Hepatocyte (in vitro differentiated cells): ENCODE measurements around the gene ST3GAL4.

Experiments
- CTCF ChIP-seq: fragments of 200-600 bp; sonication (generic); IDR thresholded peaks from 2 replicates; pipeline ENCODE4 v1.5.1; 2016; ENCODE audit warnings: antibody characterized with exemption, mild to moderate bottlenecking; ENCODE audit not compliant: poor library complexity
- EZH2 ChIP-seq: fragments of 200-600 bp; sonication (generic); IDR thresholded peaks from 2 replicates; pipeline ENCODE4 v1.6.1; 2016; ENCODE audit warnings: antibody characterized with exemption, mild to moderate bottlenecking, borderline replicate concordance
- EZH2phosphoT487 ChIP-seq: fragments of 200-600 bp; sonication (generic); IDR thresholded peaks from one replicate; pipeline ENCODE4 v1.6.1; 2018; ENCODE audit warnings: antibody characterized with exemption, mild to moderate bottlenecking, low read depth, moderate library complexity; ENCODE audit not compliant: unreplicated experiment, severe bottlenecking

DNA sequence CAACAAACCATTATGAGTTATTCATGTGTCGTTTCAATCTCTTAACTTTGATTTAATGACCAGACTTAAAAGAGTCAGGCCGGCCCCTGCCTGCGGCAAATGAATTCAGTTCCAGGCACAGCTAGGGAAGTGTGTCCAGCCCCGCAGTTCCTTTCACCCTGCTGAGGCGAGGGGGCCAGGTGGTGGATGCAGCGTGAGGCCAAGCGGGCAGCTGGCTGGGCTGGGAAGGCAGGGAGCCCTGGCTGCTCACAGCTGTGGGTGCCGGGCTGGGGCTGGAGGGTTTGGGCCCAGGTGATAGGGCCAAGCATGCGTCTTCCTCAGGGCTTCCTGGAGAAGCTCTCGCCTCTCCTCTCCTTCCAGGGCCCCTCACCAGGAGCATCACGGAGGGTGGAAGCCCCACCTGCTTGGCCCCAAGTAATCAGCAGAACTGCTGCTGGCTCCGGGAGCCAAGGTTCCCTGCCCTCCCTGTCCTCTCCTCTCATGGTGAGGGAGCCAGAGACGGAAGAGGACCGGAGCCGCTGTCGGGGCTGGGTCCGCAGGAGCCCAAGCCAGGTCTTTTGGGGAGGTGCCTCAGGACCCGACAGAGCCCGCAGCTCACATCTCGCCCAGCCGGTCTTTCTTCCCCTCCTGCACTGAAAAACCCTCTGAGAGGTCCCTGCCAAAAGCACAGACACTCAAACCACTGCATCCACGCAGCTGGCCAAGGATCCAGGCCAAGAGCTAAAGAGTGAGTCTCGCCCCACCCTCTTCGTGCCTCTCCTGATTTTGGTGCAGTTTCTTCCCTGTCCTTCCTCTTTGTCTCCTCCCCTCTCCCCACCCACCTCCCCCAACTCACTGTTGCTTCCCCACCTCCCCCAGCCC lies 97.0 kb downstream of the ST3GAL4 start:
- no peak for TF ChIP-seq CTCF
- no peak for TF ChIP-seq EZH2phosphoT487
- TF ChIP-seq EZH2, result no peak
